Lower leg skin (tissue), 3 donors: ENCODE data around the gene CALML6.

Source experiments
- CTCF ChIP-seq, 3 donors: fragments of 450-650 bp; IDR thresholded peaks; one replicate each; pipeline ENCODE4 v1.5.1; 2016; ENCODE audit warnings: antibody characterized with exemption in 3 of 3, mild to moderate bottlenecking in 3 of 3, moderate library complexity in 2 of 3
- POLR2A ChIP-seq, 2 donors: fragments of 450-650 bp; IDR thresholded peaks; one replicate each; pipeline ENCODE4 v1.6.1; 2016 to 2017; ENCODE audit warnings: antibody characterized with exemption in 2 of 2, mild to moderate bottlenecking in 1 of 2, moderate library complexity in 1 of 2

GRCh38 chr1:1950940-1951339, 35.9 kb downstream of the CALML6 start:
- TF ChIP-seq CTCF (IDR thresholded peaks at IDR 0.05) (no peak), POLR2A (IDR thresholded peaks at IDR 0.05) (no peak)
